MCF 10A (cell line): Measurements from ENCODE around the gene DIDO1. TPM values are rescaled to one million over a fixed set of nuclear protein-coding genes. Genes with fewer than 3 reads are reported as not detected.

Source experiments
- BruUV-seq: library from RNA; stranded (reverse); fragments of 400-500 nt; replicated peaks from 2 replicates; lab custom pipeline; 2021; lab: Mats Ljungman, UMichigan
- CTCF ChIA-PET: fragments of 300-600 bp; sonication (Branson Sonifier 250); formaldehyde crosslinking; extraction: SDS; loops from one replicate; lab custom pipeline; 2021; ENCODE audit warnings: antibody characterized with exemption, inconsistent platforms; lab: Yijun Ruan, JAX
- POLR2A ChIA-PET: fragments of 300-600, 350-650 bp; sonication (Branson Sonifier 250); formaldehyde crosslinking; extraction: SDS; loops from one replicate; lab custom pipeline; 2020; ENCODE audit warnings: antibody characterized with exemption, inconsistent platforms; lab: Yijun Ruan, JAX
- DNase-seq: peaks from one replicate; pipeline ENCODE4 v3.0.0-alpha.2; 2018; ENCODE audit not compliant: unreplicated experiment
- H3K27ac Mint-ChIP-seq: one replicate; pipeline ENCODE4 v1.8.0; 2022; ENCODE audit warnings: mild to moderate bottlenecking, low read depth, mixed read lengths; ENCODE audit not compliant: unreplicated experiment
- H3K27me3 Mint-ChIP-seq: one replicate; pipeline ENCODE4 v1.8.0; 2022; ENCODE audit warnings: mixed read lengths; ENCODE audit not compliant: insufficient read depth, unreplicated experiment
- H3K36me3 Mint-ChIP-seq: one replicate; pipeline ENCODE4 v1.8.0; 2022; ENCODE audit warnings: mild to moderate bottlenecking, moderate library complexity, mixed read lengths; ENCODE audit not compliant: insufficient read depth, unreplicated experiment
- H3K4me1 Mint-ChIP-seq: one replicate; pipeline ENCODE4 v1.8.0; 2022; ENCODE audit warnings: mixed read lengths; ENCODE audit not compliant: insufficient read depth, unreplicated experiment
- H3K4me3 Mint-ChIP-seq: one replicate; pipeline ENCODE4 v1.8.0; 2022; ENCODE audit warnings: mild to moderate bottlenecking, moderate library complexity, mixed read lengths; ENCODE audit not compliant: unreplicated experiment
- H3K9me3 Mint-ChIP-seq: one replicate; pipeline ENCODE4 v1.8.0; 2022; ENCODE audit warnings: mixed read lengths; ENCODE audit not compliant: unreplicated experiment
- CTCF ChIP-seq: fragments of 200-600 bp; IDR thresholded peaks from one replicate; pipeline ENCODE4 v1.8.0; 2022; ENCODE audit warnings: antibody characterized with exemption, mild to moderate bottlenecking; ENCODE audit not compliant: unreplicated experiment
- intact Hi-C: fragments of 100-400 bp; cut with micrococcal nuclease; formaldehyde crosslinking; loops from 2 replicates; pipeline ENCODE4 v1.14.1; 2022
- total RNA-seq: library from RNA; stranded (reverse); gene quantifications from 2 replicates; pipeline ENCODE4 v1.2.3, GENCODE V29; 2022

DIDO1 gene
- total RNA-seq, 1 experiment from 2014 or later, result 36.8 TPM

GRCh38 chr20:62971950-62972844 is 45.9 kb upstream of the DIDO1 start:
- H3K27ac Mint-ChIP-seq, result no peak overlapping the region
- H3K4me3 Mint-ChIP-seq, result peak overlapping the region; percentile 41
- ChIA-PET POLR2A (interaction anchor here (0.7 to 1.0 kb wide), 5 partner anchors 34 to 447 kb away, joined by 3 to 5 read pairs (median 4); partner anchors contain the start of gene GID8), CTCF (interaction anchor here (0.5 to 1.3 kb wide), 31 partner anchors 8 to 1046 kb away, joined by 3 to 11 read pairs (median 4); partner anchors contain the start of gene BHLHE23)
- H3K27me3 Mint-ChIP-seq, result peaks cover 7% of the 10 kb centered on the region
- no TSS peak for BruUV-seq
- peak; percentile 74 for DNase-seq
- peaks cover 6% of the 10 kb centered on the region for H3K4me1 Mint-ChIP-seq
- no peaks in the 10 kb centered on the region for H3K36me3 Mint-ChIP-seq
- TF ChIP-seq CTCF, result peak; percentile 93
- H3K9me3 Mint-ChIP-seq, result no peaks in the 10 kb centered on the region
- intact Hi-C loops, result loop anchor here (1.0 kb wide), 1 partner anchor 37 kb away; no protein-coding TSS in a partner anchor

- Mint-ChIP-seq H3K36me3 (no peaks in the 10 kb centered on the region), H3K4me3 (no peak overlapping the region), H3K27ac (no peak overlapping the region), H3K4me1 (peaks cover 6% of the 10 kb centered on the region), H3K9me3 (no peaks in the 10 kb centered on the region), H3K27me3 (peaks cover 7% of the 10 kb centered on the region)
- POLR2A ChIA-PET, result interaction anchor here (1.1 kb wide), 1 partner anchor 72 kb away, joined by 3 read pairs; no protein-coding TSS in a partner anchor
- no peak for TF ChIP-seq CTCF
- intact Hi-C loops, result no loop called here
- CTCF ChIA-PET, result interaction anchor here (0.6 to 2.7 kb wide), 12 partner anchors 8 to 1046 kb away, joined by 3 to 32 read pairs (median 5); no protein-coding TSS in a partner anchor
- DNase-seq, result no peak
- no TSS peak for BruUV-seq
These were observed 45.1 kb upstream of the DIDO1 start for GRCh38 chr20:62971211-62971949.

- peaks cover 7% of the 10 kb centered on the region for H3K27me3 Mint-ChIP-seq
- TF ChIP-seq CTCF, result no peak
- H3K9me3 Mint-ChIP-seq, result no peaks in the 10 kb centered on the region
- no peak overlapping the region for H3K4me3 Mint-ChIP-seq
- ChIA-PET CTCF (interaction anchor here (0.6 to 2.7 kb wide), 14 partner anchors 9 to 796 kb away, joined by 3 to 32 read pairs (median 4); no protein-coding TSS in a partner anchor), POLR2A (interaction anchor here (1.1 kb wide), 1 partner anchor 71 kb away, joined by 3 read pairs; no protein-coding TSS in a partner anchor)
- DNase-seq, result no peak
- BruUV-seq, result no TSS peak
- peaks cover 6% of the 10 kb centered on the region for H3K4me1 Mint-ChIP-seq
- no peaks in the 10 kb centered on the region for H3K36me3 Mint-ChIP-seq
- no peak overlapping the region for H3K27ac Mint-ChIP-seq
- intact Hi-C loops, result no loop called here
These were observed 44.3 kb upstream of the DIDO1 start for GRCh38 chr20:62970307-62971210.
